ENCODE measurements around the gene SMG7. TPM values are rescaled to one million over a fixed set of nuclear protein-coding genes. Genes with fewer than 3 reads are reported as not detected.

Gene SMG7
- total and polyA plus RNA-seq, 12 donors, result 16.0 to 46.6 (median 37.8) TPM

DNA sequence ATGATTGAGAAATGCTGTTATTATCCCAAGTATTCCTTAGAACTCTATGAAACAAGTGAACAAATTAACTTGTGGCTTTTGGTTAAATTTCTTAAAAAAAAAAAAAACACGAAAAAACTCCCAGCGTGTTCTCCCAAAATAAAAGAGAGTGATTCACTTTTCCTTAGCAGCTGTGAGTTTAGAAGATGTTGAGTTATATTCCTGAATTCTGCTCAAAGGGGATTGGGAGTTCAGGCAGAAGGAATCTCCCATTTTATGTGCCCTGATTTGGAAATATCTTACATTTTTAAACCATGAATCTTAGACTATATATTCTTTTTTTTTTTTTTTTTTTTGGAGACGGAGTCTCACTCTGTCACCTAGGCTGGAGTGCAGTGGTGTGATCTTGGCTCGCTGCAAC lies 34.3 kb downstream of the SMG7 start:
- H3K36me3 ChIP-seq, result peaks cover 0 to 4% (median 0%) of the 10 kb centered on the region in 9 donors

DNA sequence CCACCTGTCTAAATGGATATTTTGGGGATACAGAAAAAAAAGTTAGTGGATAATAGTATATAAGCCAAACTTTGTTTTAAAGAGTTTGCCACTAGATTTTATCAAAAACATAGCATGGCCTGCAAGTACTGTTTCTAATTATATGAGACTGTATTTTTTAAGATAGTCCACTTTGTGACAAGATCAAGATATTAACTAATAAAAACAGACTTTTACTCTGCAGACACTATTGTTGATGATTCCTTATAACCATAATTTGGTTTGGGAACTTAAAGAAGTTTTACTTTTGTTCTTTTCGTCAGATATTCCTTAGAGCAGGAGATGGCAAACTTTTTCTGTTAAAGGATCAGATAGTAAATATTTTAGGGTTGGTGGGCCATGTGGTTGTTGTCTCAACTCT lies 36.4 kb downstream of the SMG7 start:
- DNase-seq, result no peak
- TF ChIP-seq, protein P1, sequence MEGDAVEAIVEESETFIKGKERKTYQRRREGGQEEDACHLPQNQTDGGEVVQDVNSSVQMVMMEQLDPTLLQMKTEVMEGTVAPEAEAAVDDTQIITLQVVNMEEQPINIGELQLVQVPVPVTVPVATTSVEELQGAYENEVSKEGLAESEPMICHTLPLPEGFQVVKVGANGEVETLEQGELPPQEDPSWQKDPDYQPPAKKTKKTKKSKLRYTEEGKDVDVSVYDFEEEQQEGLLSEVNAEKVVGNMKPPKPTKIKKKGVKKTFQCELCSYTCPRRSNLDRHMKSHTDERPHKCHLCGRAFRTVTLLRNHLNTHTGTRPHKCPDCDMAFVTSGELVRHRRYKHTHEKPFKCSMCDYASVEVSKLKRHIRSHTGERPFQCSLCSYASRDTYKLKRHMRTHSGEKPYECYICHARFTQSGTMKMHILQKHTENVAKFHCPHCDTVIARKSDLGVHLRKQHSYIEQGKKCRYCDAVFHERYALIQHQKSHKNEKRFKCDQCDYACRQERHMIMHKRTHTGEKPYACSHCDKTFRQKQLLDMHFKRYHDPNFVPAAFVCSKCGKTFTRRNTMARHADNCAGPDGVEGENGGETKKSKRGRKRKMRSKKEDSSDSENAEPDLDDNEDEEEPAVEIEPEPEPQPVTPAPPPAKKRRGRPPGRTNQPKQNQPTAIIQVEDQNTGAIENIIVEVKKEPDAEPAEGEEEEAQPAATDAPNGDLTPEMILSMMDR (IDR thresholded peaks at IDR 0.05), result no peak
- H3K27me3 ChIP-seq, result no peaks in the 10 kb centered on the region
- WGBS, 2 donors, result 51 to 59% methylated on average over 1 of the region's 1 CpG
- no peak for ATAC-seq
- no peak overlapping the region for H3K4me3 ChIP-seq
- H3K27ac ChIP-seq, result no peak overlapping the region
- intact Hi-C loops (cut with DNase I), result no loop called here
- H3K36me3 ChIP-seq, result peaks cover 0 to 4% (median 0%) of the 10 kb centered on the region in 9 donors
- peaks cover 0 to 40% (median 18%) of the 10 kb centered on the region in 9 donors for H3K4me1 ChIP-seq
- no peaks in the 10 kb centered on the region for H3K9me3 ChIP-seq

More for the DNA sequence above, 34.3 kb downstream of the SMG7 start:
- TF ChIP-seq, protein P1 (IDR thresholded peaks at IDR 0.05), result no peak
- 89% methylated on average over 4 of the region's 4 CpGs for WGBS, 2 donors
- Histone ChIP-seq H3K9me3 (no peaks in the 10 kb centered on the region), H3K27ac (no peak overlapping the region), H3K4me1 (peaks cover 0 to 44% (median 18%) of the 10 kb centered on the region in 9 donors), H3K4me3 (no peak overlapping the region), H3K27me3 (no peaks in the 10 kb centered on the region)
- DNase-seq (no peak), ATAC-seq (no peak)
- intact Hi-C loops (cut with DNase I), result no loop called here

DNA sequence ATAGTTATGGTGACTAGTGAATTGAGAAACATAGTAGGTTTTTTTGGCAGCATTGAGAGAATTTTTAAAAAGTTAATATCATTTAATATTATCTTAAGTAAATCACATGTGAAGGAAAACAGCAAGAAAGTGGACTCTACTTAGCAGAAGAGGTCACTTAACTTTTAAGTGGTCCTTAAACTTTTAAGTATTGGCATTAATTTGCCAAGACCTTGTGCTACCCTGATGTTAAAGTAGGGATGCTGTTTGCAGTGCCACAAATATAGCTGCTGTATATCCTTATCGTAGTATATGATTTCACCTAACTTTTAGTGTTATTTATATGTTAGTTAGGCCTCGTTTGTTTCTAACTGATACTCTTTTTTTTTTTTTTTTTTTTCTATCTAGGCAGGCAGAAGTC lies 40.2 kb downstream of the SMG7 start:
- intact Hi-C loops (cut with DNase I), result no loop called here
- Histone ChIP-seq H3K27ac (no peak overlapping the region), H3K4me1 (peaks cover 0 to 32% (median 9%) of the 10 kb centered on the region in 9 donors), H3K27me3 (no peaks in the 10 kb centered on the region), H3K36me3 (peaks cover 0 to 24% (median 4%) of the 10 kb centered on the region in 9 donors), H3K4me3 (no peak overlapping the region), H3K9me3 (no peaks in the 10 kb centered on the region)
- no peak for DNase-seq
- TF ChIP-seq, protein P1 (IDR thresholded peaks at IDR 0.05), result no peak
- 51 to 57% methylated on average over 2 of the region's 2 CpGs for WGBS, 2 donors
- ATAC-seq, result no peak

DNA sequence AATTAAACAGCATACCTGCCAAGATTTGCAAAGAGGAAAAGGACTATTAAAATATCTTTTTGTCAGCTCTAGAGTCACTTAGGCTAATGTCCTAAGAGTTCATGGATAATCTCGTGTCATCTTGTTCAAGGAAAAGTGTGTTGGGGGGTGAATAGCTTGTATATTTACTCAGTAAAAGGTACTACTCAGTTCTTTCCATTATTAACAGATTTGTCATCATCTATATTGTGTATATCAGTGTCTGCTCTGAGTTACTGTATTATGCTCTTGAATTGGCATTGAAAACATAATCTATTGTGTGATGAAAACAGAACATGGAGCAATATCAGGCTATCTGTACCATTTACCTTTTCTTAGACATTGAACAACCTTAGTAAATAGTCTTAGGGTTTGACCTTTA lies 41.9 kb downstream of the SMG7 start:
- H3K4me1 ChIP-seq, result peaks cover 0 to 41% (median 14%) of the 10 kb centered on the region in 9 donors
- no peak overlapping the region for H3K4me3 ChIP-seq
- no peaks in the 10 kb centered on the region for H3K27me3 ChIP-seq
- H3K9me3 ChIP-seq, result no peaks in the 10 kb centered on the region
- no peak overlapping the region for H3K27ac ChIP-seq
- DNase-seq (no peak), ATAC-seq (no peak)
- H3K36me3 ChIP-seq, result peaks cover 0 to 38% (median 17%) of the 10 kb centered on the region in 9 donors
- intact Hi-C loops (cut with DNase I), result no loop called here
- WGBS, 2 donors, result 92 to 96% methylated on average over 1 of the region's 1 CpG
- TF ChIP-seq, protein P1 (IDR thresholded peaks at IDR 0.05), result no peak

Data from heart right ventricle (tissue), 16 donors.